Esophagus muscularis mucosa (tissue), 4 donors: ENCODE measurements around the gene CNDP1. TPM values are rescaled to one million over a fixed set of nuclear protein-coding genes. Genes with fewer than 3 reads are reported as not detected.

Source experiments
- DNase-seq: peaks from one replicate; pipeline ENCODE4 v3.0.0-alpha.2; 2017; ENCODE audit errors: extremely low spot score
- H3K27ac ChIP-seq, 4 donors: fragments of 200-600 bp; sonication (generic); replicated peaks in 1 of 4; 1 replicate in 3 of 4; 2 replicates in 1 of 4; pipeline ENCODE4 v1.5.1; 2016 to 2019; ENCODE audit warnings: mild to moderate bottlenecking in 1 of 4
- H3K27me3 ChIP-seq, 4 donors: fragments of 200-600 bp; sonication (generic); one replicate each; pipeline versions ENCODE4 v1.5.1 to v1.6.0; 2016 to 2019
- H3K36me3 ChIP-seq, 4 donors: fragments of 200-600 bp; sonication (generic); one replicate each; pipeline ENCODE4 v1.5.1; 2016 to 2019
- H3K4me1 ChIP-seq, 4 donors: fragments of 200-600 bp; sonication (generic); one replicate each; pipeline ENCODE4 v1.5.1; 2016 to 2019
- H3K4me3 ChIP-seq, 4 donors: fragments of 200-600 bp; sonication (generic); 1 replicate in 2 of 4; 2 replicates in 2 of 4; pipeline ENCODE4 v1.5.1; 2016 to 2019; ENCODE audit warnings: mild to moderate bottlenecking in 4 of 4, moderate library complexity in 1 of 4
- H3K9me3 ChIP-seq, 4 donors: fragments of 200-600 bp; sonication (generic); 1 replicate in 3 of 4; 2 replicates in 1 of 4; pipeline ENCODE4 v1.5.1; 2016 to 2019
- EP300 ChIP-seq: sonication (generic); formaldehyde crosslinking; IDR thresholded peaks from one replicate; pipeline ENCODE4 v1.6.1; 2017; ENCODE audit warnings: antibody characterized with exemption
- POLR2A ChIP-seq: fragments of 450-650 bp; IDR thresholded peaks from one replicate; pipeline ENCODE4 v1.6.1; 2017; ENCODE audit warnings: antibody characterized with exemption, moderate library complexity, mild to moderate bottlenecking, low read depth
- POLR2AphosphoS5 ChIP-seq, 2 donors: sonication (generic); formaldehyde crosslinking; IDR thresholded peaks; one replicate each; pipeline ENCODE4 v1.6.1; 2017; ENCODE audit warnings: antibody characterized with exemption in 2 of 2
- WGBS: methylation state at CpG from one replicate; pipeline ENCODE4 v1.1.5; 2018; 5-methylcytosine and 5-hydroxymethylcytosine counted together
- intact Hi-C: fragments of 100-400 bp; cut with DNase I; formaldehyde crosslinking; loops from one replicate; pipeline ENCODE4 v1.15.1; 2023
- total RNA-seq, 4 donors: library from RNA; depleted of rRNA; stranded (reverse); fragments of >200 nt; gene quantifications; one replicate each; pipeline versions ENCODE4 v1.1.0 to v1.2.1, GENCODE V29; 2016
- TF ChIP-seq, protein P1 (sequence below), 3 experiments: fragments of 200-600 bp in 2 of 3; fragments of 450-650 bp in 1 of 3; sonication (generic) in 2 of 3; IDR thresholded peaks; one replicate each; pipeline ENCODE4 v1.5.1; 2017 to 2019; ENCODE audit warnings: antibody characterized with exemption in 3 of 3, mild to moderate bottlenecking in 2 of 3, moderate library complexity in 1 of 3

The CNDP1 gene
- total RNA-seq, 4 donors from 2014 or later = not detected

DNA sequence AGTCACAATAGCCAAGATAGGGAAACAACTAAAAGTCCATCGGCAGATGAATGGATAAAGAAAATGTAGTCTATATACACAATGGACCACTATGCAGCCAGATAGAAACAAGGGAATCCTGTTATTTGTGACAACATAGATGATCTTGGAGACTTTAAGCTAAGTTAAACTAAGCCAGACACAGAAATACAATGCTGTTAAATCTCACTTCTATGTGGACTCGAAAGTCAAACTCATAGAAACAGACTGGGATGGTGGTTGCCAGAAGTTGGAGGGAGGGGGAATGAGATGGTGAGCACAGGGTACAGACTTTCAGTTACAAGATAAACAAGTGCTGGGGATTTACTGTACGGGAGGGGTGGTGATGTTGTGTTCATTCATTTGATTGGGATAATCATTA, 5.4 kb upstream of the CNDP1 start:
- Histone ChIP-seq H3K36me3 (no peaks in the 10 kb centered on the region), H3K4me3 (no peak overlapping the region), H3K27ac (no peak overlapping the region), H3K9me3 (no peaks in the 10 kb centered on the region), H3K27me3 (no peaks in the 10 kb centered on the region), H3K4me1 (peaks cover 0 to 6% (median 2%) of the 10 kb centered on the region in 4 donors)
- WGBS = 78% methylated on average over 3 of the region's 3 CpGs
- no peak for DNase-seq
- TF ChIP-seq, protein P1, sequence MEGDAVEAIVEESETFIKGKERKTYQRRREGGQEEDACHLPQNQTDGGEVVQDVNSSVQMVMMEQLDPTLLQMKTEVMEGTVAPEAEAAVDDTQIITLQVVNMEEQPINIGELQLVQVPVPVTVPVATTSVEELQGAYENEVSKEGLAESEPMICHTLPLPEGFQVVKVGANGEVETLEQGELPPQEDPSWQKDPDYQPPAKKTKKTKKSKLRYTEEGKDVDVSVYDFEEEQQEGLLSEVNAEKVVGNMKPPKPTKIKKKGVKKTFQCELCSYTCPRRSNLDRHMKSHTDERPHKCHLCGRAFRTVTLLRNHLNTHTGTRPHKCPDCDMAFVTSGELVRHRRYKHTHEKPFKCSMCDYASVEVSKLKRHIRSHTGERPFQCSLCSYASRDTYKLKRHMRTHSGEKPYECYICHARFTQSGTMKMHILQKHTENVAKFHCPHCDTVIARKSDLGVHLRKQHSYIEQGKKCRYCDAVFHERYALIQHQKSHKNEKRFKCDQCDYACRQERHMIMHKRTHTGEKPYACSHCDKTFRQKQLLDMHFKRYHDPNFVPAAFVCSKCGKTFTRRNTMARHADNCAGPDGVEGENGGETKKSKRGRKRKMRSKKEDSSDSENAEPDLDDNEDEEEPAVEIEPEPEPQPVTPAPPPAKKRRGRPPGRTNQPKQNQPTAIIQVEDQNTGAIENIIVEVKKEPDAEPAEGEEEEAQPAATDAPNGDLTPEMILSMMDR (IDR thresholded peaks at IDR 0.05) = no peak
- TF ChIP-seq EP300 = no peak
- no peak for TF ChIP-seq POLR2A
- TF ChIP-seq POLR2AphosphoS5 (IDR thresholded peaks at IDR 0.05) = no peak
- intact Hi-C loops = no loop called here

DNA sequence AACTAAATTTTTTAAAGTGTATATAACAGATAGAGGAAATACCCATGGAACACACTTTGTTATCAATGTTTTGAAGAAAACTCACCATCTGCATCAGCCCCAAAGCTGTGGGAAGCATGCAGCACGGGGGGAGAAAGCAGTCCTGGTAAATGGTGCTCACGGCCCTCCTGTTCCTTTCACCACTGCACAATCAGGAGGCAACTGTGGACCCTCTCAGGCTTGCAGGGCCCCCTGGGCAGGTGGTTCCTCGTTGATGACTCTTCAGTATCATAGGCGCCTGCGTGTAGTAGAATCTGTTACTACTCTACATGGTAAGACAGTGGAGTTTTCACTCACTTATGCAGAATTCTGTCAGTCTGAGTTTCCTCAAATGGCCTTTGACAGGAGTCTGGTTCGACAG, 4.9 kb upstream of the CNDP1 start:
- Histone ChIP-seq H3K9me3 (no peaks in the 10 kb centered on the region), H3K27me3 (no peaks in the 10 kb centered on the region), H3K4me3 (no peak overlapping the region), H3K36me3 (no peaks in the 10 kb centered on the region), H3K27ac (no peak overlapping the region), H3K4me1 (peaks cover 0 to 3% (median under 1%) of the 10 kb centered on the region in 4 donors)
- intact Hi-C loops = no loop called here
- TF ChIP-seq, protein P1 (IDR thresholded peaks at IDR 0.05) = no peak
- TF ChIP-seq EP300 (no peak), POLR2AphosphoS5 (IDR thresholded peaks at IDR 0.05) (no peak), POLR2A (no peak)
- DNase-seq = no peak
- 91% methylated on average over 6 of the region's 6 CpGs for WGBS

DNA sequence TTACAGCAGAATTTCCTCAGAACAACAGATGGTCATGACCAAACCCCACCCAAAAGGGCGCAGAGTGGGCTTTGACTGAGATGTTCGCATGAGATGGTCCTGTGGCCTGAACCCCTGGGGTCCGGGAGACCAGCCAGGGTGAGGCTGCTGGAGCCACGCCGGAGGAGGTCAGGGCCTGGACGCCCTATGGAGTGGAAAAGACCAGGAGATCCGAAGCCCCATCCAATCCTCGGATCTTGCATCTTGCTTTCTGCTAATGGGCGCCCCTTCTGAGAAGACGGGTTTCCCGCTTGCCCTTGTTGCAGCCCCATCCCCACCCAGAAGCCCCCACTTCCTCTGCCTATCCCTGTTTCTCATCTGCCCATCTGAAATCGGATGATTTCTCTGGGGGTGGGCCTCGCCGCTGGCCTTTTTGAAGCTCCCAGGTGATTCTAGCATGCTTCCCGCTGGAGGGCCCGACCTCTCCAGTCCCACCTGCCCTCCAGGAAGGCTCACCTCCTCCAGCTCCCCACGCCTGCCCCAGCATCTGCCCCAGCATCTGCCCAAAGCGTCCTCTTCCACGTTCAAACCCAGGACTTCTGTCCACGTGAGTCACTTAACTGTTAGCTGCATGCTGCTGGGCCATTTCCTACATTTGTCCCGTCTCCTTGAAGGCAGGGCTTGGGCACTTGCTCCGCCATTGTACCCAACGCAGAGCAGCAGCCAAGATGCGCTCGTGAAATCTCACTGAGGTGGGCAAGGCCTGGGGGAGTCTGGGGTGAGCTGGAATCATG, 4.3 kb upstream of the CNDP1 start:
- no peak overlapping the region for H3K4me3 ChIP-seq
- no peaks in the 10 kb centered on the region for H3K36me3 ChIP-seq
- no peaks in the 10 kb centered on the region for H3K9me3 ChIP-seq
- DNase-seq = no peak
- TF ChIP-seq, protein P1 (IDR thresholded peaks at IDR 0.05) = no peak
- TF ChIP-seq EP300 = no peak
- TF ChIP-seq POLR2A = no peak
- no peak for TF ChIP-seq POLR2AphosphoS5 (IDR thresholded peaks at IDR 0.05)
- intact Hi-C loops = no loop called here
- no peaks in the 10 kb centered on the region for H3K4me1 ChIP-seq
- no peaks in the 10 kb centered on the region for H3K27me3 ChIP-seq
- 93% methylated on average over 23 of the region's 25 CpGs for WGBS
- H3K27ac ChIP-seq = no peak overlapping the region

DNA sequence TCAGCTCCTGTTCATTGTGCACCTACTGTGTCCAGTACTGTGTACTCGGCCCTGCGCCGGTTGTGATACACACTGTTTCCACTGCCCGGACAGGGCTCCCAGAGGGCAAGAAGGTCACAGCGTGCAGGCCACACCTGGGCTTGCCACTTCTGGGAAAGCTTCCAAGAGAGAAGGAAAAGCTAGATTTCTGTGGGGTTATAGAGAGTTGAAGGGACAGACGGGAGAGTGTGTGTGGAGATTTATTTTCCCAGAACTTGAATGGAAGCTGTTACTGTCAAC, 3.8 kb upstream of the CNDP1 start:
- Histone ChIP-seq H3K27ac (no peak overlapping the region), H3K4me1 (no peaks in the 10 kb centered on the region), H3K27me3 (no peaks in the 10 kb centered on the region), H3K36me3 (no peaks in the 10 kb centered on the region), H3K9me3 (no peaks in the 10 kb centered on the region), H3K4me3 (no peak overlapping the region)
- DNase-seq = no peak
- 73% methylated on average over 6 of the region's 6 CpGs for WGBS
- intact Hi-C loops = no loop called here
- TF ChIP-seq EP300 (no peak), POLR2AphosphoS5 (IDR thresholded peaks at IDR 0.05) (no peak), POLR2A (no peak)
- TF ChIP-seq, protein P1 (IDR thresholded peaks at IDR 0.05) = no peak

DNA sequence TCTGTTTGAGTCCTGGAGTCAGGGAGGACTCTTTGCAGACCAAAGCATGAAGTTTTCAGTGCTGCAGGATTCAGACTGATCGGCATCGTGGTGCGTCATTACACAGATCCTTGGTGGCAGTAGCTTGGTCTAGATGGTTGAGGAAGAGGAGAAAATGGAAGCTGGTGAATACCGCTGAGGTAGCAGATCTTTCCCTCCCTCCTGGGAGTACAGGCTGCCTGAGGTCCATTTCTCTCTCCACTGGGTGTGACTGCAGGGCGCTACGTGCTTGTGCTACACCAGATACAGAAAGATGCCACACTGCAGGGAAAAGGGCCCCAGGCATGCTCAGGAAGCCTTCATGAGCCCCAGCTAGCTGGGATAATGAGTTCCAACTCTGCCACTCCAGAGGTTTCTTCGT, 3.3 kb upstream of the CNDP1 start:
- Histone ChIP-seq H3K27ac (no peak overlapping the region), H3K36me3 (no peaks in the 10 kb centered on the region), H3K4me1 (no peaks in the 10 kb centered on the region), H3K27me3 (no peaks in the 10 kb centered on the region), H3K9me3 (no peaks in the 10 kb centered on the region), H3K4me3 (no peak overlapping the region)
- WGBS = 85% methylated on average over 7 of the region's 7 CpGs
- no peak for DNase-seq
- no peak for TF ChIP-seq POLR2A
- TF ChIP-seq POLR2AphosphoS5 (IDR thresholded peaks at IDR 0.05) = no peak
- TF ChIP-seq EP300 = no peak
- TF ChIP-seq, protein P1 (IDR thresholded peaks at IDR 0.05) = no peak
- intact Hi-C loops = no loop called here
